HG02870 (cell line): ENCODE measurements around the gene AFAP1L1.

Experiments used
- ATAC-seq: cut with Tn5 transposase; IDR thresholded peaks from one replicate; pipeline ENCODE4 v1.9.1; 2021; ENCODE audit warnings: mild to moderate bottlenecking, moderate library complexity; ENCODE audit not compliant: unreplicated experiment

Gene AFAP1L1

DNA sequence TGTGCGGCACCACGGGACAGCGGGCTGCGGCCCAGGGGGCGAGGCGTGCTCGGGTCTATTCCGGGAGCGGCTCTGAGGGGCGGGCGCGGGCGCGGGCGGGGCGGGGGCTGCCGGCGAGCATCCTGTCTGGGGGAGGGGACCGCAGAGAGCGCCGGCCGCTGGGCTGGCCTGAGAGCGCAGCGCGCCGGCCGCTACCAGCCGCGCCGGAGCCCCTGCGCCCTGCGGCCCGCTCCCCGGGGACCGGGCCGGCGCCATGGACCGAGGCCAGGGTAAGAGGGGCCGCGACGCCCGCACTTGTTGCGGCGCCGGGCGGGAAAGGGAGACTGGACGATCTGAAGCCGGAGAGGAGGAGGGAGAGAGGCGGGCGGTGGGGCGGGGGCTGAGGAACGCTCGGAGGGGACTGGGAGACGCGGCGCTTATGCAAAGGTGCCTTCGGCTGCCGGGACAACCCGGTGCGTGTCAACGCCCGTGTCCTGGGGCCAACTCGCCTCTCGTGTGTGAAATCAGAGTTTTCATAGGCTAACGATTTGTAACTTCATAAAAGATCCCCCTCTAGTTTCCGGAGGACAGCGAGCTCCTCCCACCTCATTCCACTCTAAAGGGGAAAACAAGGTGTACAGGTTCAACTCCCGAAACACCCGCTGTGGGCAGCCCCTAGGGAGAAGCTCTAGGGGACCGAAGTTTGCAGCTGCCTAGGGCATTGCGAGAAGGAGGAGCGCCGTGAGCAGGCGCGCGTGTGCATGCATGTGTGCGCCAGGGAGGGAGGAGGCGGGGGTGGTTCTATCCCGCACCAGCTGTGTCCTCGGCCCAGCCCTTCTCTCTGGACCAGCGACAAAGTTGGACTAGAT lies at the start of gene AFAP1L1:
Gene AFAP1L1, plus strand, starts transcription at position 144 of the 848 bp plus-strand sequence. Its CDS starts 110 bp downstream, at position 254.
- peak; percentile 47 for ATAC-seq

DNA sequence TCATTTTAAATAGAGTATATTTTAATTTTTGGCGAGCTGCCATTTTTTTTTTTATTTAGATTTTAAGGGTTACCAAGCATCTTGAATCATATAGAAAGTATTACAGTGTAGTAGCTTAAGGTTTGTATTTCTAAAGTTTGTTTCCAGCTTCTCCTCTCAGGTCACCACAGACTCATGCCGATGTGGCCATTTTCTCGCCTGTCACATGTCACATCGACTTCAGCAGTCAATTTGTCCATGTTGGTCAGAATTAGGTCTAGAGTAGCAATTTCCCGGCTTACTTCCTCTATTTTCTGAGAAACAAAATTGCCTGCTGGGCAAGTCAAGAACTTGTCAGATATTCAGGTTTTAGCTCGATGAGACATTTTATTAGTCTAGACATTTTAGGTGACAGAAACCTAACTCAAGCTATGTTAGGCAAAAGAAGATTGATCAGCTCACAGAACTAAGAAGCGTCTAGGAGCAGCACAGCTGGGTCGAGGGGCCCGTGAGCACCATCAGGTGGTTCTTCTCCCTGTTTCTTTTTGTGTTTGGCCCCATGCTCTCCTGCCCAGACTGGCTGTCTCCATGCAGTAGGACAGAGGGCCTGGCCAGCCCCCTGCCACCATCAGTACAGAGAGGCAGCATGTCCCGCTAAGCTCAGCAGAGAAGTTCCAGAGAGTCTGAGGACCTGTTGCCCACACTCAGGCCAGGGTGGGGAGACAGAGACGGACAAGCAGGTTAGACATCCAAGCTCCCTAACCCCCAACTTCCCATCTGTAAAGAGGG lies 48.4 kb upstream of the AFAP1L1 start:
- ATAC-seq = no peak

DNA sequence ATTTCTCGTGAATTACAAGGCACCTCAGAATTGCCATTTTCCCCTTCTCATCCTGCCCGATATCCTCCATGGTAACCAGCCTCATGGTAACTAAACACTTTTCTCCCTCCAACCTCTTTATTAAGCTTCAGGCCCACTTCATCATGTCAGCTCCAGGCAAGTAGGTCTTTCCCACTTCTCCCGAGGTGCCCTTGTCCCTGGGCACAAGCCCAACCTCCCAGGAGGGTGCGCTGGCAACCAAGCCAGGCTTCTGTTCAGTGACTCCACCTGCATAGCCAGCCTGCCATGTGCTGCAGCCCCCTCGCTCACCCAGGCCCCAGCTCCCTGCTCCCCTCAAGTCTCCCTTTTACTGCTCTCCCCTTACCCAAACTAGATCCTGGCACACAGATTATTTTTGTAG lies 47.4 kb upstream of the AFAP1L1 start:
- no peak for ATAC-seq

- ATAC-seq = no peak
These were observed 44.4 kb upstream of the AFAP1L1 start for GRCh38 chr5:149227168-149227826.

- no peak for ATAC-seq
These were observed 42.9 kb upstream of the AFAP1L1 start for GRCh38 chr5:149228618-149229297.

DNA sequence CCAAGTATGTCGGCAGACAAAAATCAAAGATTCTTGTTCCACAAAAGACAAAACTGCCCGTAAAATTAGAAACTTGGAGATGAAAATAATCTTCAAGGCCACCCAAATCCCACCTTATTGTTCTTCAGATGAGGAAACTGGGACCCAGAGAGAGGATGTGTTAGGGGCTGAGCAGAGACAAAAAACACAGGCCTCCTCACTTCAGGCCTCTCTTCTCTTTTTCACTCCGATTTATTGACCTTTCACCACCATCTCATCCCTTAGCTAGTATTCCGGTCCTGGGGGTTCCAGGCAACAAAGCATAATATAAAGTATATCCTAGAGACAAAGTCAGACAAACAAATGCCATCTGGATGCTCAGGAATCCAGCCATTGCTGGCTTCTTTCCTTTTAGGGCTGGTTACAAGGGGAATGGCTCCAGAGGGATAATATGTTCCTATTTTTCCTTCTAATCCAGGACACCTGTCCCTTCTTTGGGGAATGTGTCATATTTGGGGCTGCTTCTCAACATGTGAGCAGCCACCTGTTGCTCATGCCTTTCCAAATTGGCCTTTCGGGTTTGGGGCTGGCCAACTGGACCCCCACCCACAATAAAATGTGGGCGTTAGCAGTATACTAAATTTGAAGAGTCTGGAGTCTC lies 42.2 kb upstream of the AFAP1L1 start:
- no peak for ATAC-seq

GRCh38 chr5:149235841-149236240 lies 35.8 kb upstream of the AFAP1L1 start:
- ATAC-seq = no peak

- ATAC-seq = no peak
These were observed 34.0 kb upstream of the AFAP1L1 start for GRCh38 chr5:149237662-149238061.

- no peak for ATAC-seq
These were observed 33.1 kb upstream of the AFAP1L1 start for GRCh38 chr5:149238540-149238939.

DNA sequence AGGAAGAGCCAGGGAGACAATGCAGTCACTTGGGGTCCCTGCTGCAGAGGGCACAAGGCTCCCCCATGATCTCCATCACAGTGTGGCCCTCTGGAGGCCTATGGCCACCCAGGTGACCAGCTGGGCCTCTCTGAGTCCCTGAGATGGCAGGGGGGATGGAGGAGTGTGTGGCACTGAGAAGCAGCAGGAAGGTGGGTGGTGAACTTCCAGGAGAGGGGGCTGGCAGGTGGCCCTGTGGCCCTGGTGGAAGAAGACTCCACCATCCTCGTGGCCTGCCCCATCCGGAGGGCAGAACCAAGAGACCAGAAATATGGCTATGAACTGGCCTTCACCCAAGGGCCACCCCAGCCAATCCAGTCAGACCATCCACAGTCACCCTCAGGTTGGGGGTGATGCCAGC lies 31.7 kb upstream of the AFAP1L1 start:
- no peak for ATAC-seq

DNA sequence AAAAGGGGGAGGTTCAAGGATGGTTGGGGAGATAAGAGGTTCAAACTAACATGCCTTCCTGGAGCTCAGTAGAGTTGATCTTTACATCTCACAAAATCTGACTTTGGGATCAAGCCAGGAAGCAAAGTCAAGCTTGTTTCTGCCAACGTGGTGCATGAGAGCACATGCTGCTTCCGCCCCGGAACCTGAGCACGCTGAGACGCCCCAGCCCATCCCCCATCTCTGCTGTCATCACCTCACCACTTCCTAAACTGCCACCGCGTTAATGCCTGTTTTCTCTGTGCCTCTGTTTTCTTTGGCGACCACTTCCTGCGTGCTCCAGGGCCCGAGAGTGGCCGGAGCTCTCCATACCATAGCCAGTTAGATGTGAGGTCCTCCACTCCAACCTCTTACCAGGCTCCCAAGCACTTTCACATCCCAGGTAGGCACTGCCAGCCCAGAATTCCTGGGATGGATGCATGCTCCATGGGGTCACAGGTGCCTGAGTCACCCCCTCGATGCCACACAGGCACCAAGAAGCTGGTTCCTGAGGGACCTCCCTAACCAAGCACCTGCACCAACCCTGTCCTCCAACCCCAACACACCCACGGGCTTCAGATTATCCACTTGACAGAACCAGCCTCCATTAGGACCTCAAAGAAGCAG lies 31.2 kb upstream of the AFAP1L1 start:
- ATAC-seq = no peak

- ATAC-seq = no peak
These were observed 29.3 kb upstream of the AFAP1L1 start for GRCh38 chr5:149242339-149242738.

GRCh38 chr5:149246906-149247305 lies 24.8 kb upstream of the AFAP1L1 start:
- ATAC-seq = no peak

- no peak for ATAC-seq
These were observed 23.9 kb upstream of the AFAP1L1 start for GRCh38 chr5:149247726-149248125.

GRCh38 chr5:149251546-149251945 lies 20.1 kb upstream of the AFAP1L1 start:
- no peak for ATAC-seq

- no peak for ATAC-seq
These were observed 17.2 kb upstream of the AFAP1L1 start for GRCh38 chr5:149254506-149254905.

- no peak for ATAC-seq
These were observed 15.2 kb upstream of the AFAP1L1 start for GRCh38 chr5:149256451-149256850.

DNA sequence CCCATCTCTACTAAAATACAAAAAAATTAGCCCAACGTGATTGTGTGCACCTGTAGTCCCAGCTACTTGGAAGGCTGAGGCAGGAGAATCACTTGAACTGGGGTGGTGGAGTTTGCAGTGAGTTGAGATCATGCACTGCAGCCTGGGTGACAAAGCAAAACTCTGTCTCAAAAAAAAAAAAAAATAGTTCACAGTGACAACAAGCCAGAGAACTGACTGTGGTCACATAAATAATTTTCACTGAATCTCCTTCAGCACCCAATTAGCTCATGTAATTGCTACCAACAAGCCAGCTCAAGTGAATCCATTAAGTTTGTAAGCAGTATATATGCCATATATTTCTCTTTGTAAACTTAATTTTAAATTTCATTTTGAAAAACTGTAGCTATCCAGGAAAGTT lies 14.5 kb upstream of the AFAP1L1 start:
- no peak for ATAC-seq

- no peak for ATAC-seq
These were observed 13.6 kb upstream of the AFAP1L1 start for GRCh38 chr5:149257889-149258705.
